ENCODE data around the gene MRPL42. TPM values are rescaled to one million over a fixed set of nuclear protein-coding genes. Genes with fewer than 3 reads are reported as not detected.
"Not testable (repeated sequence)": the region's sequence is repeated elsewhere in the genome, so short reads cannot be mapped to it uniquely, and the experiment has no call there.

MRPL42 gene
- polyA plus RNA-seq, 1 donor, result 35.3 TPM

- DNase-seq, result no peak
Observed at GRCh38 chr12:93550748-93551611, 83.7 kb downstream of the MRPL42 start.

- no peak for DNase-seq
Observed at GRCh38 chr12:93552427-93552826, 85.1 kb downstream of the MRPL42 start.

- not testable (repeated sequence) for DNase-seq
Observed at GRCh38 chr12:93557879-93558278, 90.6 kb downstream of the MRPL42 start.

- DNase-seq, result not testable (repeated sequence)
Observed at GRCh38 chr12:93558685-93559084, 91.4 kb downstream of the MRPL42 start.

- DNase-seq, result no peak
Observed at GRCh38 chr12:93563807-93564538, 96.7 kb downstream of the MRPL42 start.

- no peak for DNase-seq
Observed at GRCh38 chr12:93565760-93566159, 98.4 kb downstream of the MRPL42 start.

Other genes starting within 250 kb of the MRPL42 start
- gene NUDT4, start 89.6 kb upstream of the MRPL42 start, polyA plus RNA-seq (ENCODE audit: insufficient read length), result 79.6 TPM
- gene UBE2N, start 25.6 kb upstream of the MRPL42 start, polyA plus RNA-seq (ENCODE audit: insufficient read length), result 91.4 TPM
- 16.6 TPM for gene SOCS2, start 105.2 kb downstream of the MRPL42 start, polyA plus RNA-seq (ENCODE audit: insufficient read length)
- gene CRADD, start 209.9 kb downstream of the MRPL42 start, polyA plus RNA-seq (ENCODE audit: insufficient read length), result 12.3 TPM